Loucy (cell line): Measurements from ENCODE around the gene NIPA2.

Source experiments
- CTCF ChIP-seq: fragments of 200-600 bp; sonication (generic); conservative IDR thresholded peaks from 2 replicates; pipeline ENCODE4 v1.5.1; 2014; ENCODE audit warnings: mild to moderate bottlenecking, antibody characterized with exemption, low read length
- EZH2phosphoT487 ChIP-seq: fragments of 200-600 bp; IDR thresholded peaks from 2 replicates; pipeline ENCODE4 v1.6.1; 2018; ENCODE audit warnings: antibody characterized with exemption, mild to moderate bottlenecking, moderate library complexity, borderline replicate concordance

- TF ChIP-seq CTCF: no peak
- TF ChIP-seq EZH2phosphoT487: no peak
Observed at GRCh38 chr15:22870865-22871264, 32.4 kb downstream of the NIPA2 start.
